Naive B cell (primary cell): ENCODE data around the gene GPHB5. TPM values are rescaled to one million over a fixed set of nuclear protein-coding genes. Genes with fewer than 3 reads are reported as not detected.

Source experiments
- ATAC-seq, 2 donors: fragments of 150-1000 bp; cut with Tn5 transposase; 2 replicates each; pipeline ENCODE4 v1.10.0; 2021; ENCODE audit warnings: low read depth in 2 of 2, mild to moderate bottlenecking in 2 of 2, moderate library complexity in 2 of 2
- DNase-seq: peaks from one replicate; pipeline ENCODE4 v3.0.0; 2022
- H3K27ac Mint-ChIP-seq, 6 donors: one replicate each; pipeline ENCODE4 v1.8.0; 2020 to 2022; ENCODE audit warnings: mild to moderate bottlenecking in 6 of 6, mixed read lengths in 6 of 6, moderate library complexity in 5 of 6, inconsistent platforms in 2 of 6
- H3K27me3 Mint-ChIP-seq, 3 donors: one replicate each; pipeline ENCODE4 v1.8.0; 2021 to 2022; ENCODE audit warnings: mixed read lengths in 3 of 3, mild to moderate bottlenecking in 1 of 3
- H3K36me3 Mint-ChIP-seq, 2 donors: one replicate each; pipeline ENCODE4 v1.8.0; 2020 to 2022; ENCODE audit warnings: mixed read lengths in 2 of 2, inconsistent platforms in 1 of 2, mild to moderate bottlenecking in 1 of 2
- H3K4me1 Mint-ChIP-seq, 3 donors: one replicate each; pipeline ENCODE4 v1.8.0; 2020 to 2022; ENCODE audit warnings: mixed read lengths in 3 of 3, inconsistent platforms in 1 of 3, mild to moderate bottlenecking in 1 of 3, moderate library complexity in 1 of 3
- H3K4me3 Mint-ChIP-seq, 8 donors: one replicate each; pipeline ENCODE4 v1.8.0; 2020 to 2022; ENCODE audit warnings: mild to moderate bottlenecking in 8 of 8, mixed read lengths in 8 of 8, moderate library complexity in 8 of 8, inconsistent platforms in 2 of 8
- H3K9me3 Mint-ChIP-seq, 7 donors: one replicate each; pipeline ENCODE4 v1.8.0; 2020 to 2022; ENCODE audit warnings: mixed read lengths in 7 of 7, mild to moderate bottlenecking in 5 of 7, inconsistent platforms in 2 of 7, moderate library complexity in 1 of 7
- polyA plus RNA-seq, 6 donors: library from polyadenylated mRNA; unstranded; fragments of 300-500 nt; fragmentation: Illumina TruSeq; gene quantifications; one replicate each; pipeline ENCODE4 v1.2.3, GENCODE V29; 2021; ENCODE audit warnings: low read depth in 6 of 6

GPHB5 gene
- polyA plus RNA-seq, result not detected

- DNase-seq, result no peak
- ATAC-seq, result no peak
- H3K27me3 Mint-ChIP-seq, result peaks cover 7 to 18% (median 17%) of the 10 kb centered on the region in 3 donors
- no peaks in the 10 kb centered on the region for H3K4me1 Mint-ChIP-seq
- peaks cover 0 to 2% (median 0%) of the 10 kb centered on the region in 7 donors for H3K9me3 Mint-ChIP-seq
- H3K27ac Mint-ChIP-seq, result no peak within 1 kb of the TSS
- no peaks in the 10 kb centered on the region for H3K36me3 Mint-ChIP-seq
- H3K4me3 Mint-ChIP-seq, result no peak within 1 kb of the TSS
These were observed at the start of gene GPHB5 for GRCh38 chr14:63318835-63319234. Gene GPHB5, minus strand, starts transcription at chr14:63318935. Its CDS starts 1,086 bp downstream, at chr14:63317849.

- no peak for ATAC-seq
- H3K36me3 Mint-ChIP-seq, result peaks cover 26 to 44% of the 10 kb centered on the region in 2 donors
- H3K4me3 Mint-ChIP-seq, result no peak overlapping the region
- DNase-seq, result no peak
- H3K27me3 Mint-ChIP-seq, result no peaks in the 10 kb centered on the region
- peaks cover 0 to 6% (median 0%) of the 10 kb centered on the region in 3 donors for H3K4me1 Mint-ChIP-seq
- H3K9me3 Mint-ChIP-seq, result peaks cover 12 to 36% (median 27%) of the 10 kb centered on the region in 7 donors
- H3K27ac Mint-ChIP-seq, result no peak overlapping the region
These were observed 49.1 kb upstream of the GPHB5 start for GRCh38 chr14:63367742-63368364.

GRCh38 chr14:63362389-63362819 is 43.7 kb upstream of the GPHB5 start:
- Mint-ChIP-seq H3K36me3 (peaks cover 0 to 16% of the 10 kb centered on the region in 2 donors), H3K9me3 (peaks cover 8 to 14% (median 13%) of the 10 kb centered on the region in 7 donors), H3K4me1 (peaks cover 0 to 6% (median 0%) of the 10 kb centered on the region in 3 donors), H3K27me3 (peaks cover 0 to 19% (median 6%) of the 10 kb centered on the region in 3 donors), H3K4me3 (no peak overlapping the region), H3K27ac (no peak overlapping the region)
- ATAC-seq (no peak), DNase-seq (no peak)

DNA sequence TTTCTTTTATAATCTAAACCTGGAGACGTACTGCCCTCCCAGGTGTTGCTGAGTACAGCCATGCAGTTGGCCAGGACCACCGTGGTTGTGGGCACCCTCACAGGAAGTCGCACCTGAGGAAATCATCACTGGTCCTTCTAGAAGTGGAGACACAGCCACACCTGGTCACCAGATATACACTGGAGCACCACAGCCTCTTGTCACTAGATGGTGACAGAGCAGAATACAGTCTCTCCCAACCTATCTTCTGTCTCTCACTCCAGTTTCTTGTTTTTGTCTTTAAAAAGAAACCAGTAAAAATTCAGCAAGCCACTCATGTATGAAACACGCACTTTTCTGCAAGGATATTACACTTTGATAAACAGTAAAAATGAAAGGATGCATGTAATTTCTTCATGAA is 43.1 kb upstream of the GPHB5 start:
- Mint-ChIP-seq H3K27me3 (peaks cover under 1 to 19% (median 11%) of the 10 kb centered on the region in 3 donors), H3K36me3 (peaks cover 0 to 16% of the 10 kb centered on the region in 2 donors), H3K4me3 (no peak overlapping the region), H3K9me3 (peaks cover 8 to 14% (median 13%) of the 10 kb centered on the region in 7 donors), H3K4me1 (peaks cover 0 to 3% (median 0%) of the 10 kb centered on the region in 3 donors), H3K27ac (no peak overlapping the region)
- ATAC-seq, result no peak
- no peak for DNase-seq

DNA sequence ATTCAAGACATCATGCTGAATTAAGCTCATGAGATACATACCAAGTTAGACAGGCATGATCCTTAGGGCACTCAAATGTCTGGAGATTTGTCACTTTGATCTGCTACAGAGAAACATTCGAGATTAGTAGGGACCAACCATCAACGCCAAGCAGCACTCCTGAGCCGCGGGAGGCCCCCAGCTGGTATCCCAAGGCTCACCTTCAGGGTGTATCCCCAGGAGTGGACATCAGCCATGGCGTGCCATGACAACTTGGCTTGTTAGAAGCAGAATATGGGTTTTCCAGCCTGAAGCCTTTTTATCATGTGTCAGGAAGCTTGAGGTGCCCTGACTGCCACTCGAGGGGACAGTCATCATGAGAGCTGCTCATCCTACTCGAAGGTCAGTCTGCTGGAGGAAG is 39.1 kb upstream of the GPHB5 start:
- Mint-ChIP-seq H3K4me3 (no peak overlapping the region), H3K36me3 (no peaks in the 10 kb centered on the region), H3K9me3 (peaks cover 0 to 3% (median 0%) of the 10 kb centered on the region in 7 donors), H3K27ac (no peak overlapping the region), H3K4me1 (no peaks in the 10 kb centered on the region), H3K27me3 (peaks cover 18 to 38% (median 26%) of the 10 kb centered on the region in 3 donors)
- ATAC-seq (no peak), DNase-seq (no peak)

DNA sequence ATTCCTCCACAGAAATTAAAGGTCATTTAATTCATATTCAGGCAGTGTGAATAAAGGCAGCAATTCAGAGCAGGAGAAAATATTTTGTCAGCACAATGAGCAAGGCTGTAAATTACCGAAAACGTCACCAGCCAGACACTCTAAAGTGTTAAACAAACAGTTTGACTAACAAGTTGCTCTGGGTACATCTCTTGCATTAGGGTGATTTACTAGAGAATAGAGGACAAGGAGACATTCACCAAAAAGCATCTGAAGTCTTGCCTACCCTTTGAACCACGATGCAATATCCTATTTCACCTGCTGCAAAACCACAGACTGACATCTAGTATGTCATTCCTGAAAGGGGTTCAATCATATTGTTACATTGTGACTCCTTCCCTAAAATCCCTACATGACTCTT is 27.1 kb upstream of the GPHB5 start:
- DNase-seq (no peak), ATAC-seq (no peak)
- no peak overlapping the region for H3K4me3 Mint-ChIP-seq
- peaks cover 0 to 8% of the 10 kb centered on the region in 2 donors for H3K36me3 Mint-ChIP-seq
- peaks cover 21 to 36% (median 28%) of the 10 kb centered on the region in 3 donors for H3K27me3 Mint-ChIP-seq
- no peaks in the 10 kb centered on the region for H3K4me1 Mint-ChIP-seq
- H3K9me3 Mint-ChIP-seq, result peaks cover 0 to 8% (median 5%) of the 10 kb centered on the region in 7 donors
- H3K27ac Mint-ChIP-seq, result no peak overlapping the region

GRCh38 chr14:63344336-63344735 is 25.6 kb upstream of the GPHB5 start:
- Mint-ChIP-seq H3K4me1 (no peaks in the 10 kb centered on the region), H3K27ac (no peak overlapping the region), H3K9me3 (peaks cover 0 to 8% (median 5%) of the 10 kb centered on the region in 7 donors), H3K4me3 (no peak overlapping the region), H3K27me3 (peaks cover 26 to 44% (median 35%) of the 10 kb centered on the region in 3 donors), H3K36me3 (peaks cover 0 to 8% of the 10 kb centered on the region in 2 donors)
- DNase-seq (no peak), ATAC-seq (no peak)

- peaks cover 0 to 8% (median 6%) of the 10 kb centered on the region in 7 donors for H3K9me3 Mint-ChIP-seq
- peaks cover 27 to 47% (median 38%) of the 10 kb centered on the region in 3 donors for H3K27me3 Mint-ChIP-seq
- ATAC-seq, result no peak
- no peak overlapping the region for H3K4me3 Mint-ChIP-seq
- no peaks in the 10 kb centered on the region for H3K4me1 Mint-ChIP-seq
- peaks cover 0 to 8% of the 10 kb centered on the region in 2 donors for H3K36me3 Mint-ChIP-seq
- no peak for DNase-seq
- H3K27ac Mint-ChIP-seq, result no peak overlapping the region
These were observed 25.1 kb upstream of the GPHB5 start for GRCh38 chr14:63343878-63344277.

GRCh38 chr14:63342371-63342770 is 23.6 kb upstream of the GPHB5 start:
- H3K27ac Mint-ChIP-seq, result no peak overlapping the region

GRCh38 chr14:63328787-63329737 is 10.3 kb upstream of the GPHB5 start:
- DNase-seq (no peak), ATAC-seq (no peak)
- no peak overlapping the region for H3K4me3 Mint-ChIP-seq
- H3K4me1 Mint-ChIP-seq, result no peaks in the 10 kb centered on the region
- peaks cover 12 to 28% (median 27%) of the 10 kb centered on the region in 3 donors for H3K27me3 Mint-ChIP-seq
- H3K27ac Mint-ChIP-seq, result no peak overlapping the region
- H3K9me3 Mint-ChIP-seq, result peaks cover 0 to 5% (median 0%) of the 10 kb centered on the region in 7 donors
- H3K36me3 Mint-ChIP-seq, result peaks cover 0 to 10% of the 10 kb centered on the region in 2 donors

More at GRCh38 chr14:63342371-63342770, 23.6 kb upstream of the GPHB5 start:
- Mint-ChIP-seq H3K4me1 (no peaks in the 10 kb centered on the region), H3K4me3 (no peak overlapping the region), H3K9me3 (peaks cover 0 to 9% (median 3%) of the 10 kb centered on the region in 7 donors), H3K27me3 (peaks cover 26 to 49% (median 33%) of the 10 kb centered on the region in 3 donors), H3K36me3 (no peaks in the 10 kb centered on the region)
- no peak for ATAC-seq
- DNase-seq, result no peak

DNA sequence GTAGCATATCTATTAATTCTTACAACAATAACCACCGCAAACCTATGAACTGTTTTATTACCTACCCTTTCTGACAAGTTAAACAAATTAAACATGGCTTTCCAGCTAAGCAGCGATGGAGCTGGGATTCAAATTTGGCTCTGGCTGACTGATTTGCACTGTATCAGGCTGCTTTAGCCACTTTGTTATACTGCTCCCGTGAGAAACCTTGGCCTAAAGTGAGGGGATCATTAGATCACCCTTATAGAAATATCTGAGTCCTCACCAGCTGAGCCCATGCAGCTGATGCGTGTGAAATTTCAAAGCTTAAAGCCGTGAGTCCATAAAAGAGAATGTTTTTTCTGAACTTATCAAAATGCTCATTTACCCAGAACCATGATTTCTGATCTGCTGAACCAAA is 8.1 kb upstream of the GPHB5 start:
- Mint-ChIP-seq H3K4me3 (no peak overlapping the region), H3K4me1 (no peaks in the 10 kb centered on the region), H3K36me3 (peaks cover 0 to 10% of the 10 kb centered on the region in 2 donors), H3K27ac (no peak overlapping the region), H3K9me3 (peaks cover 0 to 5% (median 0%) of the 10 kb centered on the region in 7 donors), H3K27me3 (peaks cover 5 to 12% (median 11%) of the 10 kb centered on the region in 3 donors)
- no peak for ATAC-seq
- no peak for DNase-seq

GRCh38 chr14:63322897-63323573 is 4.3 kb upstream of the GPHB5 start:
- no peak overlapping the region for H3K4me3 Mint-ChIP-seq
- DNase-seq, result no peak
- no peak for ATAC-seq
- no peak overlapping the region for H3K27ac Mint-ChIP-seq
- H3K27me3 Mint-ChIP-seq, result peaks cover 0 to 13% (median 3%) of the 10 kb centered on the region in 3 donors
- peaks cover 0 to 2% (median 0%) of the 10 kb centered on the region in 7 donors for H3K9me3 Mint-ChIP-seq
- H3K4me1 Mint-ChIP-seq, result no peaks in the 10 kb centered on the region
- H3K36me3 Mint-ChIP-seq, result no peaks in the 10 kb centered on the region

GRCh38 chr14:63322472-63322871 is 3.7 kb upstream of the GPHB5 start:
- Mint-ChIP-seq H3K36me3 (no peaks in the 10 kb centered on the region), H3K27me3 (peaks cover 0 to 13% (median 3%) of the 10 kb centered on the region in 3 donors), H3K27ac (no peak overlapping the region), H3K4me3 (no peak overlapping the region), H3K4me1 (no peaks in the 10 kb centered on the region), H3K9me3 (peaks cover 0 to 2% (median 0%) of the 10 kb centered on the region in 7 donors)
- ATAC-seq, result no peak
- no peak for DNase-seq
